ENCODE data around the gene MSI2.

The MSI2 gene

GRCh38 chr17:57401556-57402488 lies 145.5 kb downstream of the MSI2 start:
- DNase-seq: no peak

GRCh38 chr17:57402681-57403180 lies 146.4 kb downstream of the MSI2 start:
- no peak for DNase-seq

DNA sequence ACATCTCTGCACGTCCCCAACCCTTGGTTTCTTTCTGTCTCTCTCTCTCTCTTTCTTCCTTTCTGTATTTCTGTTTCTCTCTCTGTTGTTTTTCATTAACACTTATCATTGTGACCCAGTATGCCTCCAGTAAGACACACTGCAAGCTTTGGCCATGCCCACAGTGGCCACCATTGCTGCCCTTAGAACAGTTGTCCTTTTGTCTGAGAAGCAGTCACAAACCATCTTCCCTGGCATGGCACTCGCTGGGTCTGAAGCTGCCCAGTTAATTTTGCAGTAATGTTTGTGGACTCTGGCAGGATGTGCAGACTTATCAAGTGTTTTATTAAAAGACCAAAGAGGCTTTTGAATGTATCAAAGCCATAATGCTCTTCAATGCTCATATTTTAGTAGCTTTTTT lies 146.9 kb downstream of the MSI2 start:
- DNase-seq: no peak

GRCh38 chr17:57404073-57404472 lies 147.8 kb downstream of the MSI2 start:
- no peak for DNase-seq

- no peak for DNase-seq
Observed at GRCh38 chr17:57404795-57405490, 148.6 kb downstream of the MSI2 start.

DNA sequence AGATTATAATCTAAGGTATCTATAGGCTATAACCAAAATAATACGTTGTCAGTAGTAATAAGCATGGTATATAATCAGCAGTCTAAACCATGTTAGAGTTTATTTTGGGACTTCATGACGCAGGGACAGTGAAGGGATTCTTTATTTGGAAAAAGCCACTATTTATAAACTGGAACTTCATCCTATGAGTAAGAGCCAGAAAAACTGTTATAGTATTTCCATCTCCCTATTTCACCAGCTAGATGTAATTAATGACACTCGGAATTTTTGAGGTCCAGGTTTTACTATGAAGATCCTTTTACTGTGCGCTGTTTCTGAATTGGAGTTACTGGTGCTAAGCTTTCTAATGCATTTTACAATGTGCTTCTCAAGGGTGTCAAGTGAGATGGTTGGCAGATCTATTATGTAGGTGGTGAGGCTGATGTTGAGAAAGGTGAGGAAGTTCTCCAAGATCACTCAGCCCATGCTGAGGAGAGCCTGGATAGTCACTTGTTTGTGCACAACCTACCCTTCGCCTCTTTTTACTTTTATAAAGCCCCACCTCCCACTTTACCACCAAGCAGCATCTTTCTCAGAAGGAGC lies 149.3 kb downstream of the MSI2 start:
- DNase-seq: no peak

DNA sequence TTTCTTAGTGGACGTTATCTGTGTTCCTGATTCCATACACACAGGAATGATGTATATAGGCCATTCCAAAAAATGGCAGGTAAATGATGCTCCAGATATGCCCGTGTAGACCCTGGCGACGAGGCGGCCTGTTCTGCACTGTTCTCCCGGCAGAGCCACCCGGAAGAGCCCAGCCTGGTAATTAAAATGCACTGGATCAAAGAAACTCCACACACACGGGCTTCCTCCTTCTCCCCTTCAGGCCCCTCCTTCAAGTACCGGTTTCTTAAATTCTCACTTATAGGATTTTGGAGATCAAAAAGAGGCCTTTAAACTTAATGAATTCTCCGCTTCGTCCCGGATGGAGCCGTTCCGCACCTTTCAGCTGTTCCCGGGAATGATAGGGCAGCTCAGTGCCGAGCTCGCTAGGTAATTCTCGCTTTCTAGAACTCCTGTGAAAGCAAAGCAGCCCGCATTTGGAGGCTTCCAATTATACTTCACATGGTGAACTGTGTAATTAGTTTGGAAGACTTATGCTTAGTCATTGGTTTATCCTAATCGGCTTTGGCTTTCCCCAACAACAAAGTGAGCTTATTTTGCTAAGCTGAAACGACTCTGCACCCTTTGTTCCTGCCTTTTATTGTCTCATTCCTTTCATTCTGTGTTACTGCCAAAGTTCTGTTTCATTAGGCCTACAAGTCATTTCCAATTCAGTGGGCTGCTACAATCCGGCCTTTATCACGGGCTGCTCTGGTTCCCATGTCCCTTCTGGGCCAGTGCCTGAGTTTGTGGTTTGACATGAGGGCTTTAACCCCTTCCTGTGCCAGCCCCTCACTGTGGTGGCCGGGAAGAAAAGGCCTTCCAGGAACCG lies 150.0 kb downstream of the MSI2 start:
- DNase-seq: no peak

DNA sequence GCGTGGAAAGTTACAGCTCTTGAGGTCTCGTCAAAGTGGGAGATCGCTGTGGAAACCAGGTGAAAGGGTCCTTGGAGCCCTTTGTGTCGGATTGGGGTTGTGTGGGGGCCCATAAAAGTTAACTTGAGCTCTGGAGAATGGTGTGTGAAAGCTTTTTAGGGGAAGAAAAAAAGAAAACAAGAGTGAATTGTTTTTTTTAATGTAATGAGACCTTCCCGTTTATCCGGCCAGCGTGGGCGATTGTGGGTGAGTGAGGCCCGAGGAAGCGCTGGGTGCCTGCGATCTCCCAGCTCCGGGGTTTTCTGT lies 150.6 kb downstream of the MSI2 start:
- no peak for DNase-seq

- DNase-seq: no peak
Observed at GRCh38 chr17:57407287-57408070, 151.2 kb downstream of the MSI2 start.

DNA sequence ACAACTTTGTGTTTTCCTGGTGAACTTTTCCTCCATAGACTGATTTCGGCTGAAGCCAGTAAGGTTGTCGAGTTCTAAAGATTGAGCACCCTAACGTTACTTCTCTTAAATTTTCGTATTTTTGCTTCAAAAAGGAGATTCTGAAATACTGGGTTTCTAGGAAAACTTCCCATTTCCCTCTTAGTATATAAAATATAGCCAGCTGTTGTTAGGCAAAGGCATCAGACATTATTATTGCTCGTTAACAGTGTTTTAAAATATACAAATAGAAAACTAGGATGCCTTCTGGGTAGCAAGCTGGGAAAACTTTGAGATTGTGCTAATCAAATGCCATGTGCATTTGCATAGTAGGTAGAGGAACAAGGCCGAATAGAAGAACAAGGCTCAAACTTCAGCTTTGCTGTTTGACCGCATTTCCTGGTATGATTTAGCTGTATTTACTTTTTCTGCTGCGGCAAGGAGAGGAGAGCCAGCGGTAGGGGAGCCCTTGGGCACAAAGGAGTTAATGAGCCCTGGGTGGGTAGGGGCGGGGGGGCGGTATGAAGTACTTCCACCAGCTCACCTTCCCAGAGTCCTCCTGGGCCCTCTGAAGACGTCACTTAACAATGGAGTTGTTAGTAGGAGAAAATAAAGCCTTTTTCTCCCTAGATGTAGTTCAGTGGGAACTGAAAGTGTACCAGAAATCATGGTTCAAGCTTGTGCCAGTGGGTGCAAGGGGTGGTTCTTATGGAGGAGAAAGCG lies 151.9 kb downstream of the MSI2 start:
- DNase-seq: peak; percentile 68

GRCh38 chr17:57410169-57410568 lies 153.8 kb downstream of the MSI2 start:
- no peak for DNase-seq

DNA sequence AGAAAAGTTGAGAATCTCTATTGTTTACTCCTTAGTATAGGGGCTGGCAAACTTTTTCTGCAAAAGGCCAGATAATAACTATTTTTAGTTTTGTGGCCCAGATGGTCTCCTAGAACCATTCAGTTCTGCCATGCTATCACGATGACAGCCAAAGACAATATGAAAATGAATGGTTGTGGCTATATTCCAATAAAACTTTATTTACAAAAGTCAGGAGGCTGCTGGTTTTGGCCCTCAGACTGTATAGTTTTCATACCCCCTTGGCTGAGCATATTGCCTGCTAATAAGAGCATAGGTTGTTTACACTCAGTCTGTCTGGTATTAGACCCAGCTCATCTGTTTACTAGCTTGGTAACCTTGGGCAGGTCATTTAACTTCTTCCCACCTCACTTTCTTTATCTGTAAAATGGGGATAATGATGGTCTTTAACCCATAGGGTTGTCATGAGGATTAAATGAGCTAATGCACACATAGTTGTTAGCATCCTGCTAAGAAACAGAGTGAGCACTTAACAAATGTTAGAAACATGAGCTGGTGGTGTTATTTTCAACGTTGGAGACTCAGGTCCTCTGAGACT lies 156.3 kb downstream of the MSI2 start:
- DNase-seq: no peak

- DNase-seq: no peak
Observed at GRCh38 chr17:57413848-57414651, 157.7 kb downstream of the MSI2 start.

DNA sequence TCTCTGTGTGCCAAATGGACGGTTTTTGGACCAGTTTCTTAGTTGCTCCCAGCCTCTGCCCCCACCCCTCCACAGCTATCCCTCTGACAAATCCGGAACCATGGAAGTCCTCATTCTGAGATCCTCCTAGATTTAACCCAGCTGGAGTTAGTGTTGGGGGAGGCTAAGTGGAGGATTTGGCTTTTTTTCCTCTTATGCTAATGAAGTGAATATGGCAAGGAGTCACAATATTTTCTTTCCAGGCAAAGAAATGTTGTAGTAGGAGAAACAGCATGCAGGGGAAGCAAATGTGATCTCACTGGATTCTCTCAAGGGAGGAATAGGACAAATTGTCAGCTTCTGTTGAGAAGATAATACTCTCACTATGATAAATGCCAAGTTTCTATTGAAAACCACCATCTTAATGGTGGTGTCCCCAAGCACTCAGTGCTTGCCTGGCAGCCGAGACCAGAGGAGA lies 159.5 kb downstream of the MSI2 start:
- DNase-seq: no peak

- no peak for DNase-seq
Observed at GRCh38 chr17:57416369-57416768, 160.0 kb downstream of the MSI2 start.

- DNase-seq: no peak
Observed at GRCh38 chr17:57417956-57418355, 161.6 kb downstream of the MSI2 start.

GRCh38 chr17:57418463-57419246 lies 162.3 kb downstream of the MSI2 start:
- DNase-seq: no peak

- DNase-seq: no peak
Observed at GRCh38 chr17:57419940-57420550, 163.7 kb downstream of the MSI2 start.
